Neural cell (in vitro differentiated cells): ENCODE measurements around the gene ZIC4.

Source experiments
- EP300 ChIP-seq: fragments of 450-650 bp; conservative IDR thresholded peaks from 2 replicates; pipeline ENCODE4 v1.6.1; 2014; ENCODE audit warnings: antibody characterized with exemption, mild to moderate bottlenecking, moderate library complexity; ENCODE audit not compliant: poor library complexity, severe bottlenecking
- EZH2 ChIP-seq: fragments of 200-600, 300-800 bp; shearing (Covaris generic), sonication (generic); IDR thresholded peaks from 2 replicates; pipeline ENCODE4 v1.6.1; 2014; ENCODE audit warnings: antibody characterized with exemption, low read length, borderline replicate concordance, mild to moderate bottlenecking; ENCODE audit not compliant: insufficient read depth, poor library complexity, severe bottlenecking
- POLR2AphosphoS5 ChIP-seq: IDR thresholded peaks from 2 replicates; pipeline ENCODE4 v1.6.1; 2012
- SMC3 ChIP-seq: fragments of 450-650 bp; conservative IDR thresholded peaks from 2 replicates; pipeline ENCODE4 v1.6.1; 2014; ENCODE audit warnings: antibody characterized with exemption, mild to moderate bottlenecking, moderate library complexity; ENCODE audit not compliant: poor library complexity
- TAF1 ChIP-seq: IDR thresholded peaks from 2 replicates; pipeline ENCODE4 v1.6.1; 2012; ENCODE audit warnings: low read depth
- TF ChIP-seq, protein P1 (sequence below): fragments of 450-650 bp; IDR thresholded peaks from 2 replicates; pipeline ENCODE4 v1.5.1; 2014; ENCODE audit warnings: antibody characterized with exemption, mild to moderate bottlenecking, moderate library complexity; ENCODE audit not compliant: poor library complexity, severe bottlenecking

DNA sequence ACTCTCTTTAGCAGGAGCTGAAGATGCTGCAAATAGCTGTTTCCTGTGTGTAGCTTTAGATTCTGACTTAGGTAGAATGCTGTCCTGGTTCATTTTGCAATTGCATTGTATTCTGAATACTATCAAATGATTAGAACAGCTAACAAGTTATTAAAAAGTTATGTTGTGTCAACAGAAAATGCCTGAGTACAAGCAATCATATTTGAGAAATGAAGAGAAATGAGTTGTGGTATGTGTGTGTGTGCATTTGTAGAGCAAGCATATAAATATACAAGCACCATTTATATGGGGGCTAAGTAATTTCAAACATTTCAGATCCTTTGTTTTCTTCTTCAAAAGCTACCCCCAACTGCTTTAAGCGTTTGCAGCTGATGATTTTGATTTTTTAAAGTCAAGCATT lies 10.6 kb upstream of the ZIC4 start:
- TF ChIP-seq TAF1 (no peak), SMC3 (no peak), EP300 (no peak), EZH2 (no peak), POLR2AphosphoS5 (no peak)
- TF ChIP-seq, protein P1, sequence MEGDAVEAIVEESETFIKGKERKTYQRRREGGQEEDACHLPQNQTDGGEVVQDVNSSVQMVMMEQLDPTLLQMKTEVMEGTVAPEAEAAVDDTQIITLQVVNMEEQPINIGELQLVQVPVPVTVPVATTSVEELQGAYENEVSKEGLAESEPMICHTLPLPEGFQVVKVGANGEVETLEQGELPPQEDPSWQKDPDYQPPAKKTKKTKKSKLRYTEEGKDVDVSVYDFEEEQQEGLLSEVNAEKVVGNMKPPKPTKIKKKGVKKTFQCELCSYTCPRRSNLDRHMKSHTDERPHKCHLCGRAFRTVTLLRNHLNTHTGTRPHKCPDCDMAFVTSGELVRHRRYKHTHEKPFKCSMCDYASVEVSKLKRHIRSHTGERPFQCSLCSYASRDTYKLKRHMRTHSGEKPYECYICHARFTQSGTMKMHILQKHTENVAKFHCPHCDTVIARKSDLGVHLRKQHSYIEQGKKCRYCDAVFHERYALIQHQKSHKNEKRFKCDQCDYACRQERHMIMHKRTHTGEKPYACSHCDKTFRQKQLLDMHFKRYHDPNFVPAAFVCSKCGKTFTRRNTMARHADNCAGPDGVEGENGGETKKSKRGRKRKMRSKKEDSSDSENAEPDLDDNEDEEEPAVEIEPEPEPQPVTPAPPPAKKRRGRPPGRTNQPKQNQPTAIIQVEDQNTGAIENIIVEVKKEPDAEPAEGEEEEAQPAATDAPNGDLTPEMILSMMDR, result no peak
